GM19025 (cell line): ENCODE results near the gene PDXK.
A peak's percentile ranks its signal among the peaks of the same experiment; 100 is the strongest.

Experiments used
- ATAC-seq: cut with Tn5 transposase; IDR thresholded peaks from one replicate; pipeline ENCODE4 v1.9.1; 2021; ENCODE audit warnings: mild to moderate bottlenecking, low read depth, moderate library complexity; ENCODE audit not compliant: unreplicated experiment

The PDXK gene

GRCh38 chr21:43721206-43721605 is 2.3 kb downstream of the PDXK start:
- ATAC-seq = no peak

DNA sequence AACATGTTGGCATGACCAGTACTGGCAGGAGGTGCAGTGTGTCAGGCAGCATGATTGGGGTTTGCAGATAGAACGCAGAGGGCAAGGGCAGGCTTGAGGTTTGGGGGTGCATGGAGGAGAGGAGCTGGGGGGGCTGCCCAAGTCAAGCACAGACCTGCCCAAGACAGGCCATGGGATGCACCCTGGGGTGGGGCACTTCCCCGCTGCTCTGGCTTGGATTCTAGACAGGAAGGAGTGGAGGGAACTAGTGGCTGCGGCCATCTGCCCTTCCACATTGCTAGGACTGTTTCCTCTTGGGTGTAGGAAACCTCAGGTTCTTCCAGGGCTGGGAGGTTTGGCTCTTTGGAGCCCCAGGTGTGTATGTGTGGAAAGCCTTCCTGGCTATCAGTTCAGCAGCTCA is 3.0 kb downstream of the PDXK start:
- ATAC-seq = no peak

GRCh38 chr21:43723648-43724047 is 4.7 kb downstream of the PDXK start:
- no peak for ATAC-seq

DNA sequence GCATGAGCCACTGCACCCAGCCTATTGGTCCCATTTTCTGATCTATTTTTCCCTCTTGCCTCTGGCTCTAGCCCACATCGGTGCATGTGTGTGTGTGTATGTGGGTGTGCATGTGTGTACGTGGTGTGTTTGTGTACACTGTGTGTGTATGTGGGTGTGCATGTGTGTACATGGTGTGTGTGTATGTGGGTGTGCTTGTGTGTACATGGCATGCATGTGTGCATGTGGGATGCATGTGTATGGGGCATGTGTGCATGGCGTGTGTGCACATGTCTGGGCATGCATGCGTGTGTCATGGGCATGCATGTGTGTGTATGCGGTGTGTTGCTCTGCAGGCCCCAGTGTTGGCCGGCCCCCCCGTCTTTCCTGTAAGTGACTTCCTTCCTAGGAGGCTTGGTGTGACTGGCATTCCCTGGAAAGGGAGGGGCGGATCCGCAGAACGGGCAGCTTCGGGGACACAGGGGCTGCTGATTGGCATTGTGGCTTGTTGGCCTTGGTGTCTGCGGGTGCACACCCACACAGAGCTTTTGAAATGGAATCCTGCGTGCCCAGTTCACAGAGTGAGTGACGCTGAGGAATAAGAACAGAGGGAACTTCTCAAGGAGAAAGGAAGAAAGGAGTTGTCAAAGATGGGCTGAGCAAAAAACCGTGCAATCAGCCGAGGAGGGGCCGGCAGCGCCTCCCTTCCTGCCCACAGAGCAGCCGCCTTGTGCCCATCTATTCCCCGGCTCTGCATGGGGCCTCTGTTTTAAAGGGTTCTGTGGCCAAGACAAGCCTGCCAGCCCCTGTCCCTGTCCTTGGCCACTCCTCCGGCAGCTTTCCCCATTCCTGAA is 8.0 kb downstream of the PDXK start:
- no peak for ATAC-seq

DNA sequence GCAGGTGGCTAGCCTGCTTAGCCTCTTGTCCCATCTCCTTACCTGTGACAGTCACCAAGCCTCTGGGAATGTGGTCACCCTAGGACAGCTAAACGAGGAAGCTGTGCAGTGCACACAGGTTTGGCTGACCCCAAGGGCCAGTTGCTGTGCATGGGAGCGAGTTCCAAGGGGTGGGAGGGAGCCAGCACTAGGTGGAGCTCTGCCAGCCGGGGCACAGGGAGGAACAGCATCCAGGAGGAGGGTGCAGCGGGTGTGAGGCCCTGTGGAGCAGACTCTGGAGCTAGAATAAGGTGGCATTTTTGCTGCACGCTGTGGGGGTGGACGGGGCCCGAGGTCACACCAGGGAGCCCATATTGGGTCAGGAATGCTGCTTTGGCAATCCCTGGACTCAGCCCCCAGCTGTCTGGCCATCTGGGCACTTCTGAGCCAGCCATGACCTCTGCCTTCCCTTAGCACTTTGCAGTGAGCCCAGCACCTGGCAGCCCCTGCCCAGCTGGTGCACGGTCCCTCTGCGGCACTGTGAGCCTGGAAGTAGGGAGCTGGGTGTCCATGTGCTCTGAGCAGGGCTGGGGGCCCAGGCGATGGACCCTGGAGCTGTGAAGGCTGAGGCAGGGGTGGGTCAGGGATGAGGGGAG is 8.7 kb downstream of the PDXK start:
- no peak for ATAC-seq

GRCh38 chr21:43728154-43728466 is 9.2 kb downstream of the PDXK start:
- no peak for ATAC-seq

GRCh38 chr21:43728467-43729390 is 9.8 kb downstream of the PDXK start:
- ATAC-seq = peak; percentile 62

- no peak for ATAC-seq
Measured at GRCh38 chr21:43731476-43731875, 12.5 kb downstream of the PDXK start.

- ATAC-seq = no peak
Measured at GRCh38 chr21:43731891-43732711, 13.2 kb downstream of the PDXK start.

DNA sequence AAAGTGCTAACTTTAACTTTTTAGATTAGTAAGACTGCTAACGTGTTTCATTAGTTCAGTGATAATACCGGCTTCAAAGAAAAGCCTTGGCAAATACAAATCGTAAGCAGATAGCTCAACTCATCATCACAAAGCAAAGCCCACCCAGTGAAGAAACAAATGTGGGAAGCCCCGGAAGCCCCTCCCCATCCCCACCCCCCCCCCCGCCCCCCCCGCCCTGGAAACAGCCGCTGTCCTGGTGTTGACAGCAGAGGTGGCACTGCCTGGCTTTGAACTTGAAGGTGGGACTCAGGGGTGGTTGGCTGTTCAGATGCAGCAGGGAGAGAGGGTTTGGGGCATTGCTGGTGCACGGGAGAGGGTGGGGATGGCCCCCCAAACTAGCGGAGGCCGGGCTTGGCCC is 14.1 kb downstream of the PDXK start:
- no peak for ATAC-seq

DNA sequence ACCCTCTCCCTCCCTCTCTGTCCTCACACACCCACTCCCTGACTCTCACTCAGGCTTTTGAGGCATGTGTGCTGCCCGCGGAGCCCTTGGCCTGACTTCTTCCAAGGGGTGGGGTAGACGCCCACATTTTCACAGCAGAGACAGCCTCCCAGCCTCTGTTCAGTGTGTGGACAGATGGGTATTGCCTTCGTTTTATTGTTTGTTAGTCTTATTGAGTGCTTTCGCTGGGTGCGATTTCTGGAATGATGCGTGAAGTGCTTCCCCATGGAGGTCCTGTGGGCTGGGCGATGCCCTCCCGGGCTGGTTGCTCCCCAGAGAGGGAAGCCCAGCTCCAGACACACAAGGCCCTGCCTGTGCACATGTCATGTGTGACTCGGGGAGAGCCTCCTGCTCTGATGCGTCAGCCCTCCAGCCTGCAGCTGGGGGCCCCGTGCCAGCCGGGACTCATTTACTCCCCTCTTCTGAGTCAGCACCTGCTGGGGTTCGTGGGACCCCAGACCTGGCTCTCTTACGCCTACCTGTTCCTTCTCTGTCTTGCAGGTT is 14.7 kb downstream of the PDXK start:
- no peak for ATAC-seq

DNA sequence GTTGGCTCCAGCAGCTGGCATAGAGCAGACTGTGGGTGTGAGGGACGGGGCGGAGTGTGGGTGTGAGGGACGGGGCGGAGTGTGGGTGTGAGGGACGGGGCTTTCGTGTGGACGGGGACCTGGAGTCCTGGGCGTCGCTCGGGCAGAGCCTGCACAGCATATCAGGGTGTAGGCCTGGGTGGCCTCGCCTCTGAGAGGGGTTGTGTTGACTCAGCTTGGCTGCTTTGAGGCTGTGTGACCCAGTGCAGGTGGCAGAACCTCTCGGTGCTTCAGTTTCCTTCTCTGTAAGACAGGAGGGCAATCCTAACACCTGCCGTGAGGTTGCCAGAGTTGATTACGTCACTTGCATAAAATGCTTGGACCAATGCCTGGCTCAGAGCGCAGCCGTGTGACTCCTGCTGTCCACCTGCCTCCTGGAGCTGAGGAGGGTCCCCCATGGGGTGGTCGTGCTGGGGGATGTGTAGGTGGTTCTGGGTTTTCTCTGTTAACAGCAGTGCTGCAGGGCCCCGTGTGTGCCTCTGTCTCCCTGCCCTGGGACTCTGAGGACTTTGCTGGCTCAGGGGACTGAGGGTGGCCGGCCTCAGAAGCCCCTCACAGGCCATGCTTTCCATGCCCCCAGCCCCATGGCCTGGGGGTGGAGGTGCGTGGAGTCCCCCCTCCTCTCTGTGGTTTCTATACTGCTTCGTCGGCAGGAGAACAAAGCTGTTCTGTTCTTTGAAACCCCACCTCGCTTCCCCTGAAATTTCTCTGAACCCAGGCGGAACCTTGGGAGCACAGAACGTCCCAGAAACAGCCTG is 15.4 kb downstream of the PDXK start:
- no peak for ATAC-seq

DNA sequence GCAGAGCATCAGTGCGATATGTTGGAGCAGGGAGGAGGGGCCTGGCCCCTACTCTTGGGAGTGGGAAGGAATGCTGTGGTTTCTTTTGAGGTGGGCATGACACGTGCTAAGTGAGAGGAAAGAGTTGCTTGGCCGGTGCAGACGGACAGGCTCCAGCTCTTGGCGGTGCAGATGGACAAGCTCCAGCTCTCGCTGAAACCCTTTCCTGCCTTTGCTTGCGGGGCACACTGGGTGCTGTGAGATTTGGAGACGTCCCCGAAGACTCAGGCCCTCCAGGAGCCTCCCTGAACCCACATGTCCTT is 15.9 kb downstream of the PDXK start:
- no peak for ATAC-seq

GRCh38 chr21:43735236-43736091 is 16.5 kb downstream of the PDXK start:
- ATAC-seq = no peak

DNA sequence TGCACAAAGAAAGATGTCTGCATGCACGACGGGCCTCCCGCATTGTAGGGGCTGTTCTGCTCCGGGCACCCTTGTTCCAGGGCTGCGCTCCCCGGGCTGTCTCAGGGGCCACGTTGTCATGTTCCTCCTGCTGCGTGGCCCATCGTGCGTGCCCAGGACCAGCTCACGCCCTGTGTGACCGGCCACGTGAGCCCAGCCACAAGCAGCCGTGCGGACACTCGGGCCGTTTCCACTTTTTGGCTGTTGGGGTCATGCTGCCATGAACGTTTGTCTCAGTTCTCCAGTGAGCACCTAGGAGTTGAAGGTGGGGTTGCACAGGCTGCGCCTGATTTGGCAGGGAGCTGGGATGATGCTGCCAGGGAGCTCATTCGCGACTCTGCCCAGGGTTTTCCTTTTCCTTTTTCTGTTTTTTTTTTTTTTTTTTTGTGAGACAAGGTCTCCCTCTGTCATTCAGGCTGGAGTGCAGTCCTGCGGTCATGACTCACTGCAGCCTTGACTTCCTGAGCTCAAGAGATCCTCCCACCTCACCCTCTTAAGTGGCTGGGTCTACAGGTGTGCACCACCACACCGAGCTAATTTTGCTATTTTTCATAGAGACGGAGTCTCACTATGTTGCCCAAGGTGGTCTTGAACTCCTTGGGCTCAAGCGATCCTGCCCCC is 17.4 kb downstream of the PDXK start:
- ATAC-seq = no peak

GRCh38 chr21:43737158-43737950 is 18.4 kb downstream of the PDXK start:
- no peak for ATAC-seq
